Astrocyte (in vitro differentiated cells and primary cell): ENCODE measurements around the gene OR7C1. TPM values are rescaled to one million over a fixed set of nuclear protein-coding genes. Genes with fewer than 3 reads are reported as not detected.

ENCODE experiments used
- DNase-seq: peaks from one replicate; pipeline ENCODE4 v3.0.0-alpha.2; 2010; ENCODE audit warnings: low read depth
- FAIRE-seq: peaks from 2 replicates; lab custom pipeline; 2011; peaks lifted over from hg19 to GRCh38; lab: Jason Lieb, UNC
- H2AFZ ChIP-seq: 2 replicates; pipeline ENCODE4 v1.6.0; 2012; ENCODE audit warnings: low read depth, low read length, inconsistent platforms
- H3K27ac ChIP-seq: 2 replicates; pipeline ENCODE4 v1.5.1; 2011; ENCODE audit warnings: low read depth, low read length, inconsistent platforms
- H3K27me3 ChIP-seq: 2 replicates; pipeline ENCODE4 v1.6.0; 2011; ENCODE audit warnings: low read length, inconsistent platforms; ENCODE audit not compliant: insufficient read depth
- H3K36me3 ChIP-seq: 2 replicates; pipeline ENCODE4 v1.5.1; 2011; ENCODE audit warnings: low read length, inconsistent platforms; ENCODE audit not compliant: insufficient read depth
- H3K4me1 ChIP-seq: 2 replicates; pipeline ENCODE4 v1.5.1; 2011; ENCODE audit warnings: low read length, inconsistent platforms; ENCODE audit not compliant: insufficient read depth
- H3K4me2 ChIP-seq: 2 replicates; pipeline ENCODE4 v1.6.0; 2012; ENCODE audit warnings: low read length, inconsistent platforms
- H3K4me3 ChIP-seq: 2 replicates; pipeline ENCODE4 v1.5.1; 2011; ENCODE audit warnings: low read depth, mild to moderate bottlenecking, low read length, inconsistent platforms; ENCODE audit not compliant: insufficient read depth
- H3K79me2 ChIP-seq: 2 replicates; pipeline ENCODE4 v1.6.0; 2012; ENCODE audit warnings: mild to moderate bottlenecking, low read length, inconsistent platforms; ENCODE audit not compliant: insufficient read depth
- H3K9ac ChIP-seq: 2 replicates; pipeline ENCODE4 v1.6.0; 2012; ENCODE audit warnings: mild to moderate bottlenecking, low read length, inconsistent platforms
- H3K9me3 ChIP-seq: 2 replicates; pipeline ENCODE4 v1.5.1; 2012; ENCODE audit warnings: low read depth, mild to moderate bottlenecking, low read length, inconsistent platforms; ENCODE audit not compliant: insufficient read depth
- H4K20me1 ChIP-seq: 2 replicates; pipeline ENCODE4 v1.6.0; 2012; ENCODE audit warnings: low read length, inconsistent platforms; ENCODE audit not compliant: insufficient read depth
- H3K27ac Mint-ChIP-seq: one replicate; pipeline ENCODE4 v1.8.0; 2021; ENCODE audit warnings: mild to moderate bottlenecking, mixed read lengths; ENCODE audit not compliant: unreplicated experiment
- H3K27me3 Mint-ChIP-seq: one replicate; pipeline ENCODE4 v1.8.0; 2021; ENCODE audit warnings: low read depth, mixed read lengths; ENCODE audit not compliant: unreplicated experiment
- H3K36me3 Mint-ChIP-seq: one replicate; pipeline ENCODE4 v1.8.0; 2021; ENCODE audit warnings: low read depth, mixed read lengths; ENCODE audit not compliant: unreplicated experiment
- H3K4me1 Mint-ChIP-seq: one replicate; pipeline ENCODE4 v1.8.0; 2021; ENCODE audit warnings: low read depth, mixed read lengths; ENCODE audit not compliant: unreplicated experiment
- H3K4me3 Mint-ChIP-seq: one replicate; pipeline ENCODE4 v1.8.0; 2021; ENCODE audit warnings: mild to moderate bottlenecking, moderate library complexity, mixed read lengths; ENCODE audit not compliant: unreplicated experiment
- H3K9me3 Mint-ChIP-seq: one replicate; pipeline ENCODE4 v1.8.0; 2021; ENCODE audit warnings: mild to moderate bottlenecking, mixed read lengths; ENCODE audit not compliant: unreplicated experiment
- EZH2 ChIP-seq: IDR thresholded peaks from 2 replicates; pipeline ENCODE4 v1.6.1; 2012; ENCODE audit warnings: mild to moderate bottlenecking, low read length, inconsistent platforms; ENCODE audit not compliant: insufficient read depth
- total RNA-seq: library from RNA; stranded (reverse); gene quantifications from 2 replicates; pipeline ENCODE4 v1.2.1, GENCODE V29; 2021
- TF ChIP-seq, protein P1 (sequence below): IDR thresholded peaks from 2 replicates; pipeline ENCODE4 v1.5.1; 2011; ENCODE audit warnings: low read depth, mild to moderate bottlenecking, inconsistent platforms, low read length, moderate library complexity; ENCODE audit not compliant: insufficient read depth

Gene OR7C1
- total RNA-seq, 1 donor from 2014 or later, result not detected

DNA sequence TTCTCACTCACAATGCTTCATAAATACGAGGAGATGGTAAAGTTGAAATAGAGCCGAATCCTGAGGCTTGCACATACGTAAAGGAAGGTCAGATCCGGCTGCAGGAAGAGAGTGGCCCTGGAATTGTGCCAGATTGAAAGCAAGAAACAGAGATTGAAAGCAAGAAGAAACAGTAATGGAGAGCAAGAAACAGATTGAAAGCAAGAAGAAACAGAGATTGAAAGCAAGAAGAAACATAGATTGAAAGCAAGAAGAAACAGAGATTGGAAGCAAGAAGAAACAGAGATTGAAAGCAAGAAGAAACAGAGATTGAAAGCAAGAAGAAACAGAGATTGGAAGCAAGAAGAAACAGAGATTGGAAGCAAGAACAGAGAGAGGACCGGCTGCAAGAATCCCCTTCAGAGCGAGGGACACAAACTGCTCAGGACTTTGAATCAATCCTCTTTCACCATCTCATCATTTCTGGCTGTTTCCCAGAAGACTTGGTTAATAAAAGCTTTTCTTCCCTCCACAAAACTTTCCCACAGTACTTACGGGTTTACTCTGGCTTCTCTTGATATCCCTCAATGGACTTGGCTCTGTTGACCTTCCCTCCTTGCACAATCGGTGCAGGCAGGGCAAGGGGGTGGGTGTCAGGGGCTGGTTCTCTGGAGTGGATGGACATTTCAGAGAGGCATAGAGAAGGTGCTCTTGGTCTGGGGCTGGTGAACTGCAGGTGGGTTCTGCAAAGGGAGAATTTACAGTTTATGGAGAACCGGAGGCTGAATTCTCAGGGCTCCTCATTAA lies 25.5 kb downstream of the OR7C1 start:
- no peak for FAIRE-seq
- H3K4me2 ChIP-seq, result no peak overlapping the region
- H4K20me1 ChIP-seq, result no peaks in the 10 kb centered on the region
- no peaks in the 10 kb centered on the region for H3K9me3 ChIP-seq
- no peak overlapping the region for H3K4me3 Mint-ChIP-seq
- H3K36me3 Mint-ChIP-seq, result no peaks in the 10 kb centered on the region
- no peak overlapping the region for H3K4me3 ChIP-seq
- no peaks in the 10 kb centered on the region for H3K4me1 ChIP-seq
- H3K27me3 ChIP-seq, result no peaks in the 10 kb centered on the region
- no peak overlapping the region for H3K27ac ChIP-seq
- no peaks in the 10 kb centered on the region for H3K79me2 ChIP-seq
- no peak for TF ChIP-seq EZH2
- TF ChIP-seq, protein P1, sequence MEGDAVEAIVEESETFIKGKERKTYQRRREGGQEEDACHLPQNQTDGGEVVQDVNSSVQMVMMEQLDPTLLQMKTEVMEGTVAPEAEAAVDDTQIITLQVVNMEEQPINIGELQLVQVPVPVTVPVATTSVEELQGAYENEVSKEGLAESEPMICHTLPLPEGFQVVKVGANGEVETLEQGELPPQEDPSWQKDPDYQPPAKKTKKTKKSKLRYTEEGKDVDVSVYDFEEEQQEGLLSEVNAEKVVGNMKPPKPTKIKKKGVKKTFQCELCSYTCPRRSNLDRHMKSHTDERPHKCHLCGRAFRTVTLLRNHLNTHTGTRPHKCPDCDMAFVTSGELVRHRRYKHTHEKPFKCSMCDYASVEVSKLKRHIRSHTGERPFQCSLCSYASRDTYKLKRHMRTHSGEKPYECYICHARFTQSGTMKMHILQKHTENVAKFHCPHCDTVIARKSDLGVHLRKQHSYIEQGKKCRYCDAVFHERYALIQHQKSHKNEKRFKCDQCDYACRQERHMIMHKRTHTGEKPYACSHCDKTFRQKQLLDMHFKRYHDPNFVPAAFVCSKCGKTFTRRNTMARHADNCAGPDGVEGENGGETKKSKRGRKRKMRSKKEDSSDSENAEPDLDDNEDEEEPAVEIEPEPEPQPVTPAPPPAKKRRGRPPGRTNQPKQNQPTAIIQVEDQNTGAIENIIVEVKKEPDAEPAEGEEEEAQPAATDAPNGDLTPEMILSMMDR, result no peak
- no peak overlapping the region for H2AFZ ChIP-seq
- DNase-seq, result no peak
- H3K9me3 Mint-ChIP-seq, result peaks cover 2% of the 10 kb centered on the region
- no peak overlapping the region for H3K27ac Mint-ChIP-seq
- no peak overlapping the region for H3K9ac ChIP-seq
- no peaks in the 10 kb centered on the region for H3K4me1 Mint-ChIP-seq
- H3K36me3 ChIP-seq, result no peaks in the 10 kb centered on the region
- H3K27me3 Mint-ChIP-seq, result peaks cover 4% of the 10 kb centered on the region

DNA sequence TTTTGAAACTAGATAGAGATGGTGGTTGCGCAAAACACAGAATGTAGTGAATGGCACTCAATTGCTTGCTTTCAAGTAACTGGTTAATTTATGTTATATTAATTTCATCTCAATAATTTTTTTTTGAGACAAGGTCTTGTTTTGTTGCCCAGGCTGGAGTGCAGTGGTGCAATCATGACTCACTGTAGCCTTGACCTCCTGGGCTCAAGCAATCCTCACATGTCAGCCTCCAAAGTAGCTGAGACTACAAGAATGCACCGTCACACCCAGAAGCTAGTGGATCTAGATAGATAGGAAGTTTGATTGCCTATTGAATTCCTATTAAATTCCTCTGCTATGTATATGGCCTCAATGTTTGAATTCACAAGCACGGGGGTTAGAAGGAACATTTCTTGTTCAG lies 30.2 kb downstream of the OR7C1 start:
- H3K9me3 Mint-ChIP-seq, result peaks cover 2% of the 10 kb centered on the region
- no peak for FAIRE-seq
- H3K4me1 ChIP-seq, result no peaks in the 10 kb centered on the region
- H3K27ac ChIP-seq, result no peak overlapping the region
- H3K79me2 ChIP-seq, result no peaks in the 10 kb centered on the region
- H3K9me3 ChIP-seq, result no peaks in the 10 kb centered on the region
- peaks cover 3% of the 10 kb centered on the region for H3K27me3 Mint-ChIP-seq
- no peak overlapping the region for H3K4me2 ChIP-seq
- H3K9ac ChIP-seq, result no peak overlapping the region
- no peaks in the 10 kb centered on the region for H4K20me1 ChIP-seq
- DNase-seq, result no peak
- no peak overlapping the region for H3K4me3 Mint-ChIP-seq
- no peaks in the 10 kb centered on the region for H3K36me3 ChIP-seq
- no peaks in the 10 kb centered on the region for H3K27me3 ChIP-seq
- no peak for TF ChIP-seq EZH2
- TF ChIP-seq, protein P1, result no peak
- no peaks in the 10 kb centered on the region for H3K36me3 Mint-ChIP-seq
- H3K27ac Mint-ChIP-seq, result no peak overlapping the region
- no peaks in the 10 kb centered on the region for H3K4me1 Mint-ChIP-seq
- H3K4me3 ChIP-seq, result no peak overlapping the region
- H2AFZ ChIP-seq, result no peak overlapping the region

DNA sequence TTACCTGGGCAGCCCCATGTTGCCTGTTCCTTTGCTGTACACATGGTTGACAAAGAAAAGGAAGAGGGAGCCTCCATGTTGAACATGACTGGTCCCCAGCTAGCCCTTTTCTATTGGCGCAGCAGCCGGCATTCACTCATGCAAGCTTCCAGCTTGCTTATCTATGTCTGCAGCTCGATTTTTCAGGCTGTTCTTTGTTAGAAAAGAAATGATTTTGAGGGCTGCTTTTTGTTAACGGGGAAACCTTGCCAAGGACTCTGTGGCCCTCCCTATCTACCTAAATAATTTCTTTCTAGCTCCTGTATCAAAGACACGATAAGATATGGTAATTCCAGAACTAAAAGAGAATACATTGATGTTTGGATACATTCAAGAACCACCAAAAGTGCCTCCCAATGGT lies 36.2 kb downstream of the OR7C1 start:
- H3K27ac ChIP-seq, result no peak overlapping the region
- TF ChIP-seq, protein P1, result no peak
- no peak for TF ChIP-seq EZH2
- no peak for DNase-seq
- H3K4me3 Mint-ChIP-seq, result no peak overlapping the region
- H3K9me3 ChIP-seq, result no peaks in the 10 kb centered on the region
- H3K9ac ChIP-seq, result no peak overlapping the region
- H3K36me3 ChIP-seq, result no peaks in the 10 kb centered on the region
- no peaks in the 10 kb centered on the region for H3K27me3 Mint-ChIP-seq
- H3K27ac Mint-ChIP-seq, result no peak overlapping the region
- no peak for FAIRE-seq
- no peak overlapping the region for H3K4me3 ChIP-seq
- H2AFZ ChIP-seq, result no peak overlapping the region
- peaks cover 1% of the 10 kb centered on the region for H3K4me1 Mint-ChIP-seq
- H4K20me1 ChIP-seq, result no peaks in the 10 kb centered on the region
- H3K9me3 Mint-ChIP-seq, result peaks cover 2% of the 10 kb centered on the region
- H3K36me3 Mint-ChIP-seq, result no peaks in the 10 kb centered on the region
- no peak overlapping the region for H3K4me2 ChIP-seq
- no peaks in the 10 kb centered on the region for H3K27me3 ChIP-seq
- no peaks in the 10 kb centered on the region for H3K79me2 ChIP-seq
- H3K4me1 ChIP-seq, result no peaks in the 10 kb centered on the region
